ENCODE measurements around the gene PARP9. TPM values are rescaled to one million over a fixed set of nuclear protein-coding genes. Genes with fewer than 3 reads are reported as not detected.
"Not testable (repeated sequence)": the region's sequence is repeated elsewhere in the genome, so short reads cannot be mapped to it uniquely, and the experiment has no call there.

PARP9 gene
- polyA plus RNA-seq, 1 donor: 17.4 TPM

GRCh38 chr3:122520861-122521260 is 43.2 kb downstream of the PARP9 start:
- DNase-seq: no peak

GRCh38 chr3:122519693-122520092 is 44.4 kb downstream of the PARP9 start:
- no peak for DNase-seq

- DNase-seq: no peak
Observed at GRCh38 chr3:122516846-122517360, 47.2 kb downstream of the PARP9 start.

GRCh38 chr3:122515870-122516269 is 48.2 kb downstream of the PARP9 start:
- no peak for DNase-seq

- DNase-seq: no peak
Observed at GRCh38 chr3:122515020-122515468, 49.1 kb downstream of the PARP9 start.

- DNase-seq: peak; percentile 88
Observed at GRCh38 chr3:122514123-122515019, 49.7 kb downstream of the PARP9 start, which contains the start of gene KPNA1. TSS of gene KPNA1 (minus strand) at chr3:122514939. CDS start at chr3:122496565, 18,374 bp downstream.

GRCh38 chr3:122513386-122514122 is 50.5 kb downstream of the PARP9 start:
- DNase-seq: no peak

GRCh38 chr3:122512284-122512683 is 51.8 kb downstream of the PARP9 start:
- no peak for DNase-seq

- DNase-seq: no peak
Observed at GRCh38 chr3:122510878-122511535, 53.1 kb downstream of the PARP9 start.

GRCh38 chr3:122508944-122509343 is 55.2 kb downstream of the PARP9 start:
- DNase-seq: not testable (repeated sequence)

GRCh38 chr3:122508135-122508914 is 55.8 kb downstream of the PARP9 start:
- no peak for DNase-seq

- DNase-seq: no peak
Observed at GRCh38 chr3:122506450-122506849, 57.6 kb downstream of the PARP9 start.

GRCh38 chr3:122505676-122506075 is 58.4 kb downstream of the PARP9 start:
- DNase-seq: no peak

GRCh38 chr3:122502941-122503340 is 61.2 kb downstream of the PARP9 start:
- no peak for DNase-seq

- DNase-seq: no peak
Observed at GRCh38 chr3:122502139-122502538, 62.0 kb downstream of the PARP9 start.

- not testable (repeated sequence) for DNase-seq
Observed at GRCh38 chr3:122500964-122501363, 63.1 kb downstream of the PARP9 start.

GRCh38 chr3:122498152-122498551 is 65.9 kb downstream of the PARP9 start:
- DNase-seq: no peak

GRCh38 chr3:122497425-122497824 is 66.7 kb downstream of the PARP9 start:
- no peak for DNase-seq

- DNase-seq: no peak
Observed at GRCh38 chr3:122496508-122496907, 67.6 kb downstream of the PARP9 start.

- DNase-seq: no peak
Observed at GRCh38 chr3:122493296-122493695, 70.8 kb downstream of the PARP9 start.

GRCh38 chr3:122488262-122488973 is 75.7 kb downstream of the PARP9 start:
- DNase-seq: no peak

Measured in left kidney (tissue), 2 donors.